SK-N-MC (cell line): ENCODE measurements around the gene CDC25B.

ENCODE experiments used
- EZH2 ChIP-seq: fragments of 200-600 bp; sonication (generic); IDR thresholded peaks from one replicate; pipeline ENCODE4 v1.6.1; 2017; ENCODE audit warnings: antibody characterized with exemption
- POLR2AphosphoS5 ChIP-seq: IDR thresholded peaks from 2 replicates; pipeline ENCODE4 v1.6.1; 2012; ENCODE audit warnings: mild to moderate bottlenecking, low read depth, low read length, borderline replicate concordance

GRCh38 chr20:3798908-3799248 lies 2.8 kb downstream of the CDC25B start:
- TF ChIP-seq POLR2AphosphoS5: no peak; the same call in 1 of the 2 replicates
- TF ChIP-seq EZH2: no peak
